RWPE1 (cell line): ENCODE results near the gene SOX8.

ENCODE experiments used
- CTCF ChIA-PET: fragments of 350-600 bp; sonication (Branson Sonifier 250); formaldehyde crosslinking; extraction: SDS; loops from one replicate; lab custom pipeline; 2021; lab: Yijun Ruan, JAX
- POLR2A ChIA-PET: fragments of 400-600 bp; formaldehyde crosslinking; extraction: SDS; loops from one replicate; lab custom pipeline; 2020; ENCODE audit warnings: antibody characterized with exemption; ENCODE audit not compliant: low non-redundant PET; lab: Yijun Ruan, JAX
- DNase-seq: peaks from one replicate; pipeline ENCODE4 v3.0.0; 2012; ENCODE audit warnings: low spot score
- H3K27ac ChIP-seq: fragments of 450-650 bp; 2 replicates; pipeline ENCODE4 v1.5.1; 2017
- TF ChIP-seq, protein P1 (sequence below): fragments of 450-650 bp; conservative IDR thresholded peaks from 2 replicates; pipeline ENCODE4 v1.5.1; 2017; ENCODE audit warnings: low read depth, mild to moderate bottlenecking

SOX8 gene

DNA sequence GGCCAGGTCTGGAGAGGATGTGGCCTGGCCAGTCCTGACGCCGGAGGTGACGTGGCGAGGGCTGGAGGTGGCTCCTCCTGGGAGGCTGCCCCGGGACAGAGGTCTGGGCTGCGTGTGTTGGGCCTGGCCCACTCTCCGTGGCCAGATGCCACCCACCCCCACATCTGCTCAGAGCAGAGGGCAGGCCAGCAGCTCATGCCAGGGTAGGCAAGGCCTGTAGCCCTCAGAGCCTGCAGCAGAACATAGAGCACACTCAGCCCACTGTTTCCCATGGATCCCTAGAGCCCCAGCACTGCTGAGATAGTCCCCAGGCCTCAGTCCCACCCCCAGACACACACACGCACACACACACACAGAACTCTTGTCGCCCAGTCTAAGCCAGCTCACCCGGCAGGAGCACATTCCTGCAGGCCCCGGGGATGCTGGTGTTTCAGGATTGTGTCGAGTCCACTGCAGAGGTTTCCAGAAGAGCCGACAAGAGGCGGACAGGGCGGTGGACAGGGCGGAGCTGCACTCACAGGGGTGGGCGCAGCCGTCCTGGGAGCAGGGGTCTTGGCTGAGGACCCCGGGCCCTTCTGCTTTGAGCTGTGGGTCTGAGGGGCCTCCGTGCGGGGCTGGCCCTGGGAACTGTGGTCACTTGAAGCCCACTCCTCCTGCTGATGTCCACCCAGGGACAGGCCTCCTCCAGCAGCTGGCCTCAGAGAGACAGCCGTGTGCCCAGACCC lies 33.4 kb downstream of the SOX8 start:
- H3K27ac ChIP-seq = no peak overlapping the region
- no peak for DNase-seq
- POLR2A ChIA-PET = no interaction called here
- TF ChIP-seq, protein P1, sequence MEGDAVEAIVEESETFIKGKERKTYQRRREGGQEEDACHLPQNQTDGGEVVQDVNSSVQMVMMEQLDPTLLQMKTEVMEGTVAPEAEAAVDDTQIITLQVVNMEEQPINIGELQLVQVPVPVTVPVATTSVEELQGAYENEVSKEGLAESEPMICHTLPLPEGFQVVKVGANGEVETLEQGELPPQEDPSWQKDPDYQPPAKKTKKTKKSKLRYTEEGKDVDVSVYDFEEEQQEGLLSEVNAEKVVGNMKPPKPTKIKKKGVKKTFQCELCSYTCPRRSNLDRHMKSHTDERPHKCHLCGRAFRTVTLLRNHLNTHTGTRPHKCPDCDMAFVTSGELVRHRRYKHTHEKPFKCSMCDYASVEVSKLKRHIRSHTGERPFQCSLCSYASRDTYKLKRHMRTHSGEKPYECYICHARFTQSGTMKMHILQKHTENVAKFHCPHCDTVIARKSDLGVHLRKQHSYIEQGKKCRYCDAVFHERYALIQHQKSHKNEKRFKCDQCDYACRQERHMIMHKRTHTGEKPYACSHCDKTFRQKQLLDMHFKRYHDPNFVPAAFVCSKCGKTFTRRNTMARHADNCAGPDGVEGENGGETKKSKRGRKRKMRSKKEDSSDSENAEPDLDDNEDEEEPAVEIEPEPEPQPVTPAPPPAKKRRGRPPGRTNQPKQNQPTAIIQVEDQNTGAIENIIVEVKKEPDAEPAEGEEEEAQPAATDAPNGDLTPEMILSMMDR = no peak
- CTCF ChIA-PET = interaction anchor here (0.6 kb wide), 1 partner anchor 184 kb away, joined by 3 read pairs; no protein-coding TSS in a partner anchor

GRCh38 chr16:1018447-1019198 lies 37.1 kb downstream of the SOX8 start:
- DNase-seq = no peak
- POLR2A ChIA-PET = no interaction called here
- peak overlapping the region; percentile 42 for H3K27ac ChIP-seq
- CTCF ChIA-PET = interaction anchor here (0.6 to 0.7 kb wide), 2 partner anchors 17 to 814 kb away, joined by 3 read pairs; no protein-coding TSS in a partner anchor
- TF ChIP-seq, protein P1 = no peak

DNA sequence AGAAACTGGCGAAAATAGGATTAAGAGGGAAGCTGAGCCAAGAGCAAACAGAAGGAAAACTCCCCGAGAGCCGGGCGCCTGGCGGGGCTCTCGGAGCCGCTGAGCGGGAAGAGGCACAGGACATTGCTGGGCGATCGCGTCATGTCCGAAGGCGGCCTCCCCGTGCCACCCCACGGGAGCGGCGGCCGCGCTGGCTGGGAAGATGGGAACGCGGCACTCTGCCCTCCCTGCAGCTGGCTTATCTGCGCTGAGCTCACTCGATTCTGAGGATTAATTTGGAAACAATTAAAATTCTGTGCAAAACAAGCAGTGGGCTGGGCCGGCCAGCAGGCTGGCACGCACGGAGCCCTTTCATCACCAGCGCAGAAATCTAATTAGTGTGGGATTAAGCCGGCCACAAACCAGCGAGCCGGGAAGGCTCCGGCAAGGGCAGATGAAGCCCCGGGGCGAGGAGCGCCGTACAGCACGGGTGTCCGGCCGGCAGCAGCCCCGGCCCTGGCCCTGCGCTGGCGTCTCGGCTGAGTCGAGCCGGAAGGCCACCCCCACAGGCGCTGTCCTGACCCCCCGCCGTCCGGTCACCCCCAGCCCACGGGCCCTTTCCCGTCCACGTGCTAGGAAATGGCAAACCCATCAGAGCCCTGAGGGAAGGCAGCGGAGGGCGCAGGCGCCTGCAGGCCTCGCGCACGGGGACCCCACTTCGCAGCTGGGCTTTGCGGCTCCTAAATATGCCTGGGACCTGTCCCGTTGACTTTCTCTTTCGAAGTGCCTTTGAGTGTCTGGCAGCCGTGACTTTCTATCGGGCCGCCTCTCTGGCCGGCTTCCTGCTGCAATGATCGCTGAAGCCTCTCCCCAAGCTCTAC lies 37.9 kb downstream of the SOX8 start:
- CTCF ChIA-PET = interaction anchor here (0.6 to 0.7 kb wide), 2 partner anchors 18 to 815 kb away, joined by 3 read pairs; no protein-coding TSS in a partner anchor
- peak; percentile 45 for DNase-seq
- POLR2A ChIA-PET = no interaction called here
- H3K27ac ChIP-seq = peak overlapping the region; percentile 42
- TF ChIP-seq, protein P1 = no peak

DNA sequence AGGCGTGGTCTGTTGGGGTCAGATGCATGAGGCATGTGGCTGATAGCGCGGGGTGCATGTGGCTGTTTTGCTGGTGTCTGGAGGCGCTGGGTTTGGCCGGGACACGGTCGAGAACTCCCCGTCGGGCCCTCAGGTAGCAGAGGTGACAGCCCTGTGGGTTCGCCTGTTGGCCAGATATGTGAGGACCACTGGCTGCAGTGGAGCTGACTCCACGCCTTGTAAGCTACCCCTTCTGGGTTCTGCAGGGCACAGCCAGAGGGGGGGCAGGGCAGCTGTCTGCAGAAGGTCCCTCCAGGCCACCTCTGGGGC lies 38.5 kb downstream of the SOX8 start:
- ChIA-PET POLR2A (no interaction called here), CTCF (no interaction called here)
- TF ChIP-seq, protein P1 = no peak

GRCh38 chr16:1020591-1020990 lies 39.0 kb downstream of the SOX8 start:
- POLR2A ChIA-PET = no interaction called here
- CTCF ChIA-PET = no interaction called here
- TF ChIP-seq, protein P1 = no peak
- no peak overlapping the region for H3K27ac ChIP-seq
- DNase-seq = no peak

More for the DNA sequence above, 38.5 kb downstream of the SOX8 start:
- H3K27ac ChIP-seq = no peak overlapping the region
- DNase-seq = no peak
